ENCODE results near the gene DPP10.
"Not testable (repeated sequence)": the region's sequence is repeated elsewhere in the genome, so short reads cannot be mapped to it uniquely, and the experiment has no call there.

DPP10 gene

GRCh38 chr2:115077626-115078025 lies 635.2 kb downstream of the DPP10 start:
- intact Hi-C loops (cut with DNase I), result no loop called here
- no peak for DNase-seq

DNA sequence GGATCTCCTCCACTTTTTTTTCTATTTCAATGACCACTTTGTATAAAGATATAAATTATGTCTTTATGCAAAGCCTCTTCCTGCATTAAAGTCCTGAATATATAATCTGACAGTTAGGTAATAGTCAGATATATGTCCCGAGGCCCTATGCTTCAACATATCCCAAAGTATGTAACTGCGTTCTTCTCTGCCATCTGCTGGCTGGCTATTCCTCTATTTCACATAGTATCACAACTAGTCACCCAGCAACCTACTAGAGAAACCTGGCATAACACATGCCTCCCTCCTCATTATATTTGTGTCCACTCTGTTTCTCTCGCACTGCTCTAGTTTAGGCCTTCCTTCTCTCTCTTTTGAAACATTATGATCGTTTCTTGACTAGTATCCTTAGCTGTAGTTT lies 640.8 kb downstream of the DPP10 start:
- DNase-seq, result peak in 5 of 10 donors; percentile 17 to 54 (median 22)
- intact Hi-C loops (cut with DNase I), result loop anchor here (5.0 kb wide), 3 partner anchors 316 to 471 kb away; no protein-coding TSS in a partner anchor

DNA sequence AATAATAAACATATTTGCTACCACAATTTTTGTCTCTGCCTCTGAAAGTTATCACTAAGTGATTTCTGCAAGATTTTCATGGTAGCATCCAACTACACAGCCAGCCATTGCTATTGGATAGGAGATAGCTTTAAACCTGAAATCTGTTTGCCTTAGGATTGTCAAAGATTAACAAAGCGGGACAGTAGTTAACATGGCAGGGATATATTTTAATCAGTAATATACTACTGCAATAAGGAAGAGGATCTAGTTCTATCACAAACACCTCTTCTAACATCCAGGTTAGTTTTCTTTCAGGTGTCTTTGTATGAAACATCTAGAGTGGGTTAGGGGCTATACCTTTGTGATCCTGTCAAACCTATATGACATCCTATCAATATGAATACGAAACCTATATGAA lies 641.3 kb downstream of the DPP10 start:
- intact Hi-C loops (cut with DNase I), result loop anchor here (5.0 kb wide), 3 partner anchors 316 to 471 kb away; no protein-coding TSS in a partner anchor
- no peak for DNase-seq

- intact Hi-C loops (cut with DNase I), result loop anchor here (5.0 kb wide), 3 partner anchors 317 to 472 kb away; no protein-coding TSS in a partner anchor
- DNase-seq, result peak in 6 of 10 donors; percentile 16 to 91 (median 59)
These were observed 642.0 kb downstream of the DPP10 start for GRCh38 chr2:115084446-115084845.

- DNase-seq; intact Hi-C loops (cut with DNase I): not testable (repeated sequence)
These were observed 643.7 kb downstream of the DPP10 start for GRCh38 chr2:115086051-115086620.

DNA sequence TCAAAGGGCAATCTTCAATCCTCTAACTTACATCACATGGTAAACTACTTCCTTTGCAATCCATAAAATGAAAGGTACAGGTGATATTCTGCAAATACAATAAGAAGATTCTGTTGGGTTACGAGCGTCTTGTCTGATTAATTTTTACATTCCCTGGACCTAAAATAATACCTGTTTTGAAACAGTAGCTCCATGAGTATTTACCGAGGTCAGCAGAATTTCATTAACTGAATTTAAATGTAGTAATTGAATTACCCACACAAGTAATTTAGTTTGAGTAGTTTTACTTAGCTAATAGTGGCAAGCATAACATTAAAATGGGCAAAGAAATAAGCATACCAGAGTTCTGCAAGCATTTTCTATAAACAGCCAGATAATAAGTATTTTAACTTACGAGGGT lies 652.0 kb downstream of the DPP10 start:
- no peak for DNase-seq
- intact Hi-C loops (cut with DNase I), result no loop called here

- intact Hi-C loops (cut with DNase I), result no loop called here
- no peak for DNase-seq
These were observed 663.5 kb downstream of the DPP10 start for GRCh38 chr2:115105966-115106365.

DNA sequence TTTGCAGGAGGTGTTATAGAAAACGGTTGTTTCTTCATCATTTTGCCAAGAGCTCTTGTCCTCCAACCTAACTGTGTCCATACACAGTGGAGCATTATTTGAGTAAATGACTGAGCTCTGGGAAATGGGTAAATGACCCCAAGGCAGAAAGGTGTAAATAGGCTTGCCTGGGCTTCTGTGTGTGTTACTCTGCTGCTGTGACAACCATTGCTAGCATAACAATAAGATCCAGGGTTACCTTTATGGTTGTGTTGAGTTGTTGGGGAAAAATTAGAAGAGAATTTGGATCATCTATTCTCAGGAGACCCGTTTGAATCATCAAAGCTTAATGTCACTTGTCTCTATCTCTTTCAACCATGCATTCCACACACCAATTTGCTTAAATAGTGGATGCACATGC lies 672.7 kb downstream of the DPP10 start:
- DNase-seq, result no peak
- intact Hi-C loops (cut with DNase I), result no loop called here

- intact Hi-C loops (cut with DNase I), result no loop called here
- no peak for DNase-seq
These were observed 675.9 kb downstream of the DPP10 start for GRCh38 chr2:115118306-115118705.

DNA sequence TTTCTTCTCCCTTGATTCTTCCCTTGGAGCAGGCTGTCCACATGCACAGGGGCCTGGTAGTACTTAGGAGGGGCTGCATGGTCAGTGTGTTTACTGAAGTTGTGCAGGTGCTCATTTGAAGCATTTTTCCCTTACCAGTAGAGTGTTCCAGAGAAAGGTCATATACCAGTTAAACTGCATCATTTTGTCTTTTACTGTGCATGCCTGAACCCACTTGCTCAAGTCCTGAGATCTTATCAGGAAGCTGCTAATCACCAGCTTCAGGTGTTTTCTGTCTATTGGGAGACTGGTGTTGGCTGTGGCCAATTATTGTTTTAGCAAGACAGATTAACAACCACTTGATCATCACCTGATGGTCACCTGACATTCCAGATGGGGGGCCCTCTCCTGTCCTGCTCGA lies 676.6 kb downstream of the DPP10 start:
- DNase-seq, result no peak
- intact Hi-C loops (cut with DNase I), result no loop called here

- DNase-seq, result no peak
- intact Hi-C loops (cut with DNase I), result no loop called here
These were observed 680.3 kb downstream of the DPP10 start for GRCh38 chr2:115122701-115123100.

GRCh38 chr2:115124817-115125216 lies 682.4 kb downstream of the DPP10 start:
- DNase-seq, result no peak
- intact Hi-C loops (cut with DNase I), result no loop called here

GRCh38 chr2:115129536-115129935 lies 687.1 kb downstream of the DPP10 start:
- DNase-seq, result no peak
- intact Hi-C loops (cut with DNase I), result no loop called here

DNA sequence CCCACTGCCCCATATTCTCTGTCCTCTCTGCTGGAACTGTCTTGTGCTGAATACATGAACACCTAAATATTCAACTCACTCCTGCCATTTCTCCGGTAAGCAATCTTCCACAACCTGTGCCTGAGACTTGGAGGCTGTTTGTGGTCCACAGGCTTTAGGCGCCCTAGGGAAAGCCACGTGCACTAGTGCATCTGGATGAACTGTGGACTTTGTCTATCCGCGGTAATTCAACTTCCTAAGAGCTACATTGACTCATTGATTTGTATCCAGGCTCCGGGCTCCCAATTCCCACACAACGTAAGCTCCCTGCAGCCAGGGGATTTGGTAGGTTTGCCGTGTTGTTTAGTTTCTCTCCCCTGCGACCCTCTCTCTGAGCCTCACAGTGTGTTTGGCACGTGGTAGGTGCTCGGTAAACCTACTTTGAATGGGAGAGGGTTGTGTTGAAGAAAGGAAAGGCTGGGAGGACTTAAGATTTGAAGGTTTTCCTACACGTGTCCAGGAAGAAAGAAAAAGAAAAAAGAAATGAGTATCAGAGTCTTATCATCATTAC lies 718.2 kb downstream of the DPP10 start:
- intact Hi-C loops (cut with DNase I), result no loop called here
- no peak for DNase-seq

GRCh38 chr2:115161081-115161770 lies 718.8 kb downstream of the DPP10 start:
- DNase-seq, result peak in 9 of 10 donors; percentile 27 to 90 (median 45)
- intact Hi-C loops (cut with DNase I), result no loop called here

DNA sequence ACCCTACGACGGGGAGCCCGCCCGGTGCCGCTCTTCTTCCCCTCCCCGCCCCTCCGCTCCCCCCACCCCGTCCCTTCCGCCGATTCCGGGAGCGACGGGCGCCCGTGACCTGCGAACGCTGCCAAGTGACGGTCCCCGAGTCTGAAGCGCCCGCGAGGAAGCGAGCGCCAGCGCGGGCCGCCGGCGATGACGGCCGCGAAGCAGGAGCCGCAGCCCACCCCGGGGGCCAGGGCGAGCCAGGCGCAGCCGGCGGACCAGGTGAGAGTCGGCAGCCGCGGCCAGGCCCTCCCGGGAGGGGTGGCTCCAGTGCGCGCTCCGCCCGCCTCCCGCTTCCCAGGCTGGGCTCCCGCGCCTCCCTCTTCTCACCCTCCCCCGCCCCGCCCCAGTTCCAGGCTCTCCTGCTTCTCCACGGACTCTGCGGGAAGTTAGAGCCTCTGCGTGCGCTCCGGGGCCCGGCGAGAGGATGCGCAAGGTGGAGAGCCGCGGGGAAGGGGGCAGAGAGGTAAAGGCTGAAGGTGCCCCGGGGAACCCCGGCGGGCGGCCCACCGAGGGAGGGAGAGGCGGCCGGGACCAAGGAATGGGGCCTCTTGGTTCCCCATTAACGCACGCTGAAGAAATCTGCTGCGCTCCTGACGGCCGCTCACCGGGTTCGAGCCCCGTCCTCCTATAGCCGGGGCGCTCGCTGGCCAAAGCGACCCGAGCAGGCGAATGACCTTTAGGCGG lies 719.5 kb downstream of the DPP10 start:
- DNase-seq, result peak in 9 of 10 donors; percentile 26 to 91 (median 52)

GRCh38 chr2:115162494-115163293 lies 720.3 kb downstream of the DPP10 start:
- DNase-seq, result peak in 7 of 10 donors; percentile 13 to 85 (median 30)
- intact Hi-C loops (cut with DNase I), result no loop called here

More for the DNA sequence above, 719.5 kb downstream of the DPP10 start:
- intact Hi-C loops (cut with DNase I), result no loop called here

- peak in 2 of 10 donors; percentile 17 to 20 for DNase-seq
- intact Hi-C loops (cut with DNase I), result no loop called here
These were observed 721.1 kb downstream of the DPP10 start for GRCh38 chr2:115163572-115163971.

DNA sequence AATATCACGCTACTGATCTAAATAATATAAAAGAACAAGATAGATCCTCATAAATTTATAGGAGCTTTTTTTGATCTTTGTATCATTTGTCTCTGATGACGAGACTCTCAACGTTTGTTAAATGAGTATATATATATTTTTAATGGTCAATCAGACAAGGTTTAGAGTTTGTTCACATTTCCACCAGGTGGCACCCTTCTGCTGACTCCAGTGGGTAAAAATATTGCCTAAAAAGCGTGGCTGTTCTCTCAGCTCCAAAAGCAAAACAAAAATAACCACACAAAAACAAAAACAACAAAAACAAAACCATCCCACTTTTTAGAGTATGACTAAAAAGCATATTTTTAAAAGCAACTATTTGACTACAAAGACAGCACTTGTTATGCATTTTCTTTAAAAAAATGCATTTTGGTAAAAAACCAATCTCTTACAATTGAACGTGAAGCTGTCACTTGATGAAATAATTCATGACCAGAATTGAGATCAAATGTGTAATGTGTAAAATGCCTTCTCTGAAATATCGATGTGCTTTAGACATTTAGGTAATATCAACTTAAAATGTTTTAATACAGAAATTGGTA lies 723.2 kb downstream of the DPP10 start:
- peak in 4 of 10 donors; percentile 11 to 27 (median 23) for DNase-seq

DNA sequence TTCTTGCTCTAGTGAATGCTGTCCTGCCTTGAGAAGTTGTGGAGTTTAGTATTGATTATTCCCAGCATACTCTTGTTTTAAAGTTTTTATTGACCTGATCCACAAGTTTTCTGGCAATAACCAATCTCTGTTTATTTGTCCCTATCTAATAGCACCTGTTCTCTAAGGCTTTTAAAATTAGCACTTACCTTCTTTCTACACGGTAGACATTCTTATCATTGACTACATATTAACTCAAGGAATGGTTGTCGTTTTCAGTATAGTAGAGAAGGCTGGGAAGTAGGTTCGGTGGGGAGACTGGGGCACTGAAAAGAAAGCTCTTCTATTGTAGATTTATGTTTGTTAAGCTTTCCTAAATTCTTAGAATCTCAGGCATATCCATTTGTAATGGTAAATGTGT lies 726.0 kb downstream of the DPP10 start:
- intact Hi-C loops (cut with DNase I), result no loop called here
- DNase-seq, result no peak

More for the DNA sequence above, 723.2 kb downstream of the DPP10 start:
- intact Hi-C loops (cut with DNase I), result no loop called here
